HG03064 (cell line): ENCODE data around the gene PTPRG.
"Not testable (repeated sequence)": the region's sequence is repeated elsewhere in the genome, so short reads cannot be mapped to it uniquely, and the experiment has no call there.

Experiments
- ATAC-seq: cut with Tn5 transposase; IDR thresholded peaks from one replicate; pipeline ENCODE4 v1.9.1; 2021; ENCODE audit warnings: low read depth; ENCODE audit not compliant: unreplicated experiment

PTPRG gene

GRCh38 chr3:61714225-61714624 lies 152.9 kb downstream of the PTPRG start:
- ATAC-seq = no peak

GRCh38 chr3:61715886-61716527 lies 154.6 kb downstream of the PTPRG start:
- no peak for ATAC-seq

DNA sequence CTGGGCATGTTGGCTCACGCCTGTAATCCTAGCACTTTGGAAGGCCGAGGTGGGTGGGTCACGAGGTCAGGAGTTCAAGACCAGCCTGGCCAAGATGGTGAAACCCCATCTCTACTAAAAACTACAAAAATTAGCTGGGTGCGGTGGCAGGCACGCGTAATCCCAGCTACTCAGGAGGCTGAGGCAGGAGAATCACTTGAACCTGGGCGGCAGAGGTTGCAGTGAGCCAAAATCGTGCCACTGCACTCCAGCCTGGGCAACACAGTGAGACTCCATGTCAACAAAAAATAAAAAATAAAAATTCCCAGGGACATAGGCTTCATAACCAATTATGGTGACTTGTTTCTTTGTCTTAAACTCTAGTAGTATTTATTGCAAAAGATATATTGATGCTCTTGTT lies 155.3 kb downstream of the PTPRG start:
- ATAC-seq = not testable (repeated sequence)

- no peak for ATAC-seq
Measured at GRCh38 chr3:61718565-61718964, 157.2 kb downstream of the PTPRG start.

DNA sequence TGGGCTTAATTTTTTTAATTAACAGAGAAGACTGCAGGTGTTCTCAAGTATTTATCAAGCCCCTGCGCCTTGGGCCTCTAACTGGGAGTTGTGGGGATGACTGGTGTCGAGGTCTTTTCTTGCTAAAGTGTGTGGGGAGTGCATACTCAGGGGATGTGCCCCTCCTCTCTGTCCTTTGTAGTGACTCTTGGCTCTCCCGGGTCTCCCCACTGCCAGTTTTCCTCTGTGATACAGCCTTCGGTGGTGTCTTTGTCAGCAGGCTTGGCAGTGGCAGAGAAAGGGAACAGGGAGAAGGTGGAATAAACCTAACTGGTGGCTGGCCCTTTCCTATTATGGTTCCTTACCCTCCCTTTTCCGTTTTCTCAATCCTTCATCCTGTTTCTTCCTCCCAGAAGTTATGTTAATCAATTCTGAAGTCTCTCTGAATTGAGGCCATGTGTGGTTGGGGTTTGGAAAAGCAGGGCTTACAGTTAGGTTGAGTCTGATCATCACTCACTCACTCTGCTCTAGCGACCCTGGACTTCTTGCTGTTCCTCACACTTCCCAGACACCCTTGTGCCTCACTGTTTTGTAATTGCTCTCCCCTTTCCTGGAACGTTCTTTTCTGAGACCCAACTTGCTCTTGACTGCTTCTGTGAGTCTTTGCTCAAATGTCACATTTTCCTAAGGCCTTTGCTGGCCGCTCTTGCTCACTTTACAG lies 158.1 kb downstream of the PTPRG start:
- ATAC-seq = no peak

- ATAC-seq = no peak
Measured at GRCh38 chr3:61723038-61723437, 161.7 kb downstream of the PTPRG start.

GRCh38 chr3:61724183-61724582 lies 162.8 kb downstream of the PTPRG start:
- peak; percentile 65 for ATAC-seq

- no peak for ATAC-seq
Measured at GRCh38 chr3:61724801-61725200, 163.4 kb downstream of the PTPRG start.

DNA sequence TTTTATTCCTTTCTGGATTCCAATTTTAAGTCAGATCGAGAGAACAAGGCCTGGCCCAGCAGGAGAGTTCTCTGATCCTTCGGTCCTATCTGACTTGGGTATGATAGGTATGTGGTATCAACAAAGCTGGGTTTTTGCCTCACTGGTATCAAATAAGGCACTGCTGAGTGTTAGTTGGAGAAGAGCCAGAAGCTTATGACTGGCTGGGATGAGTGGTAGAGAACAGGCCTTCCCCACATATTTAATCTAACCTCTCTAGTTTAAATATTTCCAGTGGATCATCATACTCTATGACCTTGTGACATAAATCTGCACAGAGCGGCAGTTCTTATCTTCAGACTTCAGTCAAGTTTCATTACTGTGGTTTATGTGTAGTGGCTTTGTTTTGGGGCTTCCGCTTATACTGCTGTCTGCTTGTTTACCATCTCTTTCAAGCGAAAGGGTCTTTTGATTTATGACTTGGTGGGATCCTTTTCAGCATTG lies 164.5 kb downstream of the PTPRG start:
- no peak for ATAC-seq

- no peak for ATAC-seq
Measured at GRCh38 chr3:61727435-61727834, 166.1 kb downstream of the PTPRG start.

- ATAC-seq = no peak
Measured at GRCh38 chr3:61729038-61729634, 167.8 kb downstream of the PTPRG start.

GRCh38 chr3:61730056-61730455 lies 168.7 kb downstream of the PTPRG start:
- no peak for ATAC-seq

DNA sequence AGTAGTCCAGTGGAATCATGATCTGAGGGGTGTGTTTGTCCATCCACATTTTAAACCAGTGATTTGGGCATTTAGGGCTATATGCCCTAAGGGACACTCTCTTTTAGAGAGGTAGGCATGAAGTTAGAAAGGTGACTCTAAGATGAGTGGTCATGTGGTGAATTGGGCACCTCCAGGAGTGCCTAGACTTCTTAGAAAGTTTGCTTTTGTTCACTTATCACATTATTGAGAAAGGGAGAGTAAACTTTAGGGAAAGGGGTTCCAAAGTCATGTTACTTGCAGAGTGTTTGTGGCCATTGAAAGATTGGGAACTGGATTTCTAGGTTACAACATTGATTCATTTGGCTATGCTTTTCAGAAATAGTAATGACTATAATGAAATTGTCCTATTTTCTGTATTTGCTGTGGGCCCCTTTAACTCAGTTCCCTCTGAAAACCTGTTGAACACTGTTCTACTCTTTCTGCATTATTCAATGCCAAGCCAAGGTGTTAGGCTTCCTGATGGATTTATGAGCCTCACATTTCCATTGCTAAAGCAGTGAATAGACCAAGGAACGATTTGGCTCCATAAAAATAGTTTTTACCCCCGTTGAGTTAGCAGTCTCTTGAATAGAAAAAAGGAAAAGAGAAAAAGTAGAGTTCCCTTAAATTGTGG lies 169.3 kb downstream of the PTPRG start:
- ATAC-seq = no peak

- no peak for ATAC-seq
Measured at GRCh38 chr3:61733000-61733399, 171.6 kb downstream of the PTPRG start.

- ATAC-seq = no peak
Measured at GRCh38 chr3:61733876-61734275, 172.5 kb downstream of the PTPRG start.

GRCh38 chr3:61734749-61735686 lies 173.6 kb downstream of the PTPRG start:
- no peak for ATAC-seq

DNA sequence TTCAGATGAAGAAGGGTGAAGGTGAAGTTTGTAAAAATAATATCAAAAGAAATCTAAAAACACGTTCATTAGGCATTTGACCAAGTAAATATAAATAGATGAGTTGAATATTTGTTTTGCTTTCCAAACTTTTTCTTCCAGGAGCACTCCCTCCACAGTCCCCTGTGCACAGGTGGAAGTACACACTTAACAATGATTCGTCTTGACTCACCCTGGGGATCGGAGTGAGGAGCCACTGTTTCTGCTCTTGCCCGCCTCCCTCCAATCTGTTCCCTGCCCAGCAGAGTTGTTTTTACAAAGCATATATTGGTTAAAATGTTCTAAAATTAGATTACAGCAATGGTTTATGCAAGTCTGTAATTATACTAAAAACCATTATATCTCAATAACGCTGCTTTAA lies 175.1 kb downstream of the PTPRG start:
- ATAC-seq = no peak

GRCh38 chr3:61739640-61740039 lies 178.3 kb downstream of the PTPRG start:
- ATAC-seq = no peak

- no peak for ATAC-seq
Measured at GRCh38 chr3:61740494-61740893, 179.1 kb downstream of the PTPRG start.

GRCh38 chr3:61741551-61741950 lies 180.2 kb downstream of the PTPRG start:
- ATAC-seq = no peak
